Measurements from ENCODE around the gene EEF1AKMT1.
"Not testable (repeated sequence)": the region's sequence is repeated elsewhere in the genome, so short reads cannot be mapped to it uniquely, and the experiment has no call there.

The EEF1AKMT1 gene

DNA sequence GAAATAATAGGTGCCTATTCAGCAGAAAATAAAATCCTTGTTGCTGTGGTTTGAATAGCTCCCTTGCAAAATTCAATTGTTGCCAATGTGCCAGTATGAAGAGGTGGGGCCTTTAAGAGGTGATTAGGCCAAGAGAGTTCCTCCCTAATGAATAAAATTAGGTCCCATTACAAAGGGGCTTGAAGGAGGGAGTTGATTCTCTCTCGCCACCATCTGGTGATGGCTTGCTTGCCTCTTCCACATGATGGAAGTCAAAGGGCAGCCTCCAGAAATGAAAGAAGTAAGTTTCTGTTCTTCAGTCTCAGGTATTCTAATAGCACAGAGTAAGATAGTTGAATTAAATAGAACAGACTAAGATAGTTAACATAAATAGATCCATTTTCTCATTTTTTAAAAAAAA is 3.0 kb upstream of the EEF1AKMT1 start:
- DNase-seq, result no peak

DNA sequence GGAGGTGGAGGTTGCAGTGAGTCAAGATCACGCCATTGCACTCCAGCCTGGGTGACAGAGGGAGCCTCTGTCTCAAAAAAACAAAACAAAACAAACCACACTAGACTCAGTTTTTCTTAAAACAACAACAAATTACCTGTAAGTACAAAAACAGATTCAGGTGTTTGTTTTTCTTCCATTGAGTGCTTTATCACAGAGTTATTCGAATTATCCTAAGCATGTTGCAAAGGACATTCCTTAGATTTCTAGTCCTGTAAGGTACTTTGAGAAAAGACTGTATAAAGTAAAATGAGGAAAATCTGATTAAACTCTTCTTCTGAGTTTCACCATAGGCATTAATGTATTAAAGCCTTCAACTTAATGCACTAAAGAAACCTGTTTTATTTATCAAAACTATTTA is 2.2 kb upstream of the EEF1AKMT1 start:
- DNase-seq, result no peak

GRCh38 chr13:20774746-20775145 is 985 bp upstream of the EEF1AKMT1 start:
- no peak for DNase-seq

- DNase-seq, result no peak
Measured at GRCh38 chr13:20772401-20773131, 1.2 kb downstream of the EEF1AKMT1 start.

DNA sequence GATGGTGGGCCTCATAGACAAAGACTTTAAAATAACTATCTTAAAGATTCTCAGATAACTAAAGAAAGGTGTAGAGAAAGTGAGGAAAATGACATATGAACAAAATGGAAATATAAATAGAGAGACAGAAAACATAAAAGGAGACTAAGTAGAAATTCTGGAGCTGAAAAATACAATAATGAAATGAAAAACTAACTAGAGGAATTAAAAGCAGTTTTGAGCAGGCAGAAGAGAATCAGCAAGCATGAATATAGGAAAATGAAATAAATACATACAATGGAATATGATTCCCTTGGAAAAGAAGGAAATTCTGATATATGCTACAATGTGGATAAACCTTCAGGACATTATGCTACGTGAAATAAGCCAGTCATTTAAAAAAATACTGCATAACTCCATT is 3.9 kb downstream of the EEF1AKMT1 start:
- no peak for DNase-seq

DNA sequence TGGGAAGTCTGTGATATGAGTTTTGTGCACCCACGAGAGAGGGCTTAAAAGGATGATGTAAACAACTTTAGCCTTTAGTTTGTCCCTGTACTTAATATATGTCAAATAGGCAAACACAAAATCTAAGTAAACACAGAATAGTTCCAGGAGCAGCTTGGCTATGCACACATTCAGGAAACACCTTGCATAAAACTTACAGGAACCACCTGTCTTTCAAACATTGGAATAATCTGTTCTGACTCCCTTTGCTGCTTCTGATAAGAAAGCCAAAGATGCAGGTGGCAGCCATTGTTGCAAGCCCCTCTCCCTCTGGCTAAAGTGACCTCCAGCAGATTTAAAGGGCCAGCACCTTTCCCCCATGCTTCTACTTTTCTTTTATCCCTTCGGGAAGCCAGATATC is 4.7 kb downstream of the EEF1AKMT1 start:
- DNase-seq, result no peak

- DNase-seq, result no peak
Measured at GRCh38 chr13:20767309-20767943, 6.3 kb downstream of the EEF1AKMT1 start.

DNA sequence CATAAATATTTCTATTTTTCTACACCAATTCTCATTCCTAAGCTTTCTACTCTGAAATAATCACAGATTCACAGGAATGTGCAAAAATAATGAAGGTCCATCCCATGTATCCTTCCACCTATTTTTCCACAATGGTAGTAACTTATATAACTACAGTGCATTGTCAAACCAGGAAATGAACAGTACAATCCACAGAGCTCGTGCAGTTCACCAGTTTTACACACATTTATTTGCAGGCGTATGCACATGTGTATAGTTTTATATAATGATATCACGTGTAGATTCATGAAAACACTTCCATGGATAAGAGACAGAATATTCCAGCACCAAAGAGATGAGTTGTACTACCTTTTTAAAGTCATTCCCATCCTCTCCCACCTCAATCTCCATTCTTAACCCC is 12.9 kb downstream of the EEF1AKMT1 start:
- no peak for DNase-seq

DNA sequence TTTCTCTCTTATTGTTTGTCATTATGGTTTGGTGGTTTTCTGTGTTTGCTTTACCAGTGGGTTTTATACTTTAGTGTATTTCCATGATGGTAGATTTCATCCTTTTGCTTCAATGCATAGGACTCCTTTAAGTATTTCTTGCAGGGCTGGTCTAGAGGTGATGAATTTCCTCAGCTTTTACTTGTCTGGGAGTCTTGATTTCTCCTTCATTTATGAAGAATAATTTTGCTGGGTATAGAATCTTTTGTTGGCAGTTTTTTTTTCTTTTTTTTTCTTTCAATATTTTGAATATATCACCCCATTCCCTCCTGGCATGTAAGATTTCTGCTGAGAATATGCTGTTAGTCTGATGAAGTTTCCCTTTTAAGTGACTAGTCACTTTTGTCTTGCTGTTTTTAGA is 19.8 kb downstream of the EEF1AKMT1 start:
- no peak for DNase-seq

DNA sequence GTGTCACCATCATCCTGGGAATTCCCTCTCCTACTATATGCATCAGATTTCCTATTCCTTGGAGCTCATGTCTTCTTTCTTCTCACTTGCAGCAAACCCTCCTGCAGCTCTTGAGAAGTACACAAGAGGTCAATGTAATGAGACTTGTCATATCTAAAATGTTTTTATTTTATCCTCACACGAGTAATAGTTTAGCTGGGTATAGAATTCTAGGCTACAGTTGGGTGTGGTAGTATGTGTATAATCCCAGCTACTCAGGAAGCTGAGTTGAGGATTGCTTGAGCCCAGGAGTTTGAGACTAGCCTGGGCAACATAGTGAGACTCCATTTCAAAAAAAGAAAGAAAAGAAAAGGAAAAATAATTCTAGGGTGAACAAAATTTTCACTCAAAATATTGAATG is 24.4 kb downstream of the EEF1AKMT1 start:
- no peak for DNase-seq

- DNase-seq, result not testable (repeated sequence)
Measured at GRCh38 chr13:20743830-20744404, 29.8 kb downstream of the EEF1AKMT1 start.

DNA sequence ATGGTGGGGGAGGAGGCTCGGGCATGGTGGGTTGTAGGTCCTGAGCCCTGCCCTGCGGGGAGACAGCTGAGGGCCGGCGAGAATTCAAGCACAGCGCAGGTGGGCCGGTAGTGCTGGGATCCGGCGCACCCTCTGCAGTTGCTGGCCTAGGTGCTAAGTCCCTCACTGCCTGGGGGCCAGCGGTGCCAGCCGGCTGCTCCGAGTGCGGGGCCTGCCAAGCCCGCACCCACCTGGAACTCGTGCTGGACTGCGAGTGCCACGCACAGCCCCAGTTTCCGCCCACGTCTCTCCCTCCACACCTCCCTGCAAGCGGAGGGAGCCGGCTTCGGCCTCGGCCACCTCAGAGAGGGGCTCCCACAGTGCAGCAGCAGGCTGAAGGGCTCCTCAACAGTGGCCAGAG is 33.7 kb downstream of the EEF1AKMT1 start:
- DNase-seq, result no peak

GRCh38 chr13:20738616-20739015 is 35.1 kb downstream of the EEF1AKMT1 start:
- DNase-seq, result no peak

DNA sequence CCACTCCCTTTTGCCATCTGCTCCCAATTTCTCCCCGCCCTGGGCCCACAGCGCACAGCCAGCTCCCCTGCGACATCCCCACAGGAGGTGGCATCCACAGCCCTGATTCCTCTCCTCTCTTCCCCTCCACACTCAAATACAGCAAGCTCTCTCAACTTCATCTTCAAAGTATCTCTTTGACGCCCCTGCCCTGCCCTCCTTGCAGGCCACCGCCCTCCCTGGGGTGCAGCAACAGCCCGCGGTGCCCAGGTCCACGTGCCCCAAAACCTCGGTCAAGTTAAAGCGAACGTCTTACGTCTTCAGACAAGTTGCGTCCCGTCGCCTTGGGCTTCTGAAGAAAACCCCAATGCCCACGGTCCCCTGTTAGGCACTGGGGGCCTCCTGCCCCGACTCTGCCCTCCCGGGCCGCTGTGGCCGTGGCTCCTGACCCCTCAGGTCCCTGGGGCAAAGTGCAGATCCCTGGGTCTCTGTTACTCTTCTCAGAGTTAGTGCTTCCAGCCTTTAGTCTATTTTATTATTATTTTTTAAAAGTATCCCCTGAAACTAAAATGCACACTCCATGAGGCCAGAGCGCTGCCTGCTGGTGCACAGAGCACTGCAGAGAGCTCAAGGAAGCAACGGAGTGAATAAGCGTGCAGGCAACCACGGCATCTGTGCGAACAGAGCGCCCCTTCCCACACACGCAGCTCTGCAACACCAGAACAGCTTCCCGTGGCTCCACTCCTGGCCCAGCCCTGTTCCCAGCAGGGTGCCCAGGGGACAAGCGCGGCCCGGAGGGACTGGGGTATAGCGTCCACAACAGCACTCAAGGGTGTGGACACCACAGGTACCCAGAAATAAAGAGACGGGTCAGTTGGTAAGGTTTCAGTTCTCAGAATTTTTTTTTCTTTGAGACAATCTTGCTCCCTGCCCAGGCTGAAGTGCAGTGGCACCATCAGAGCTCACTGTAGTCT is 43.9 kb downstream of the EEF1AKMT1 start:
- DNase-seq, result no peak

DNA sequence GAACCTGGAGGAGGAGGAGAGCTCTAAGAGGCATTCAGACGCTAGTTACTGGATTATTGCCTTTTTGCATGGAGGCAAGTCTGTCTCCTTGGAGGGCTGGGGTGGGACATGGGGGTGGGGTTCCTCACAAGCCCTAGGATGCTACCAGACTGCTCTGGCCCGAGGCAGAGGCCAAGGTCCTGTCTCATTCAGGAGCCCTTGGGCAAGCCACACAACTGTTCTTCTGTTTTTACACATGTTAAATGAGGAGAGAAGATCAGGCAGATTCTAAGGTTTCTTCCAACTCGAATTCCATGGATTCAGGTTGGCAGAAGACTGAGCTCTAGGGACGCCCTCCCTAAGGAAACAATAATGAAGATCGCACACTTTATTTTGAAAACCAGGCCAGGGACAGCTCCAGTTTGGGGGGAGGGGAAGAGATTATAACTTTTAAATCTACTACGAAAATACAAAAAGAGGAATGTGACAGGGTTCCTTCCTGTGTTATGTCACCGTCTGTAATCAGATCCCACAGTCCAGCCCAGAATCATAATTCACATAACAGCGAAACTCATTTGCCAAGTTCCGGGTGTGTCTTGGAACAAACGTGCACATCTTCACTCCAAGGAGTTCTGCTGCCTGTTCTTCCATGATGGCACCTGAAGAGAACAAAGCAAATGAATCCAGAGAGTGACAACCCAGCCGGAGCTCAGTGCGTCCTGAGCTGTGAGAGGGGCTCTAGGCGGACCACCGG is 45.0 kb downstream of the EEF1AKMT1 start:
- DNase-seq, result no peak

DNA sequence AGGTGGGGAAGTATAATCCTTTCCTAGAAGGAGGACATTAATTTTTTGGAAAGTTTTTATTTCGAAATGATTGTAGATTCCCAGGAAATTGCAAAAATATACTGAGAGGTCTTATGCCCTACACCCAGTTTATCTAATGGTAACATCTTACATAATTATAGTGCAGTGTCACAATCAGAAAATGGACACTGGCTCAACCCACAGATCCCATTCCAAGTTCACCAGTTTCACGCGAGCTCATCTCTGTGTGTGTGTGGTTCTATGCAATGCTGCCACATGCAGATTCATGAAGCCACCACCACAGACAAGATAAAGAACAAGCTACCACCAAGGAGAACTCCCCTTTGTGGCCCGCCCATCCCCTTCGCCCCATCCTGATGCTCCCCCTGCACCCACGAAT is 45.9 kb downstream of the EEF1AKMT1 start:
- no peak for DNase-seq

DNA sequence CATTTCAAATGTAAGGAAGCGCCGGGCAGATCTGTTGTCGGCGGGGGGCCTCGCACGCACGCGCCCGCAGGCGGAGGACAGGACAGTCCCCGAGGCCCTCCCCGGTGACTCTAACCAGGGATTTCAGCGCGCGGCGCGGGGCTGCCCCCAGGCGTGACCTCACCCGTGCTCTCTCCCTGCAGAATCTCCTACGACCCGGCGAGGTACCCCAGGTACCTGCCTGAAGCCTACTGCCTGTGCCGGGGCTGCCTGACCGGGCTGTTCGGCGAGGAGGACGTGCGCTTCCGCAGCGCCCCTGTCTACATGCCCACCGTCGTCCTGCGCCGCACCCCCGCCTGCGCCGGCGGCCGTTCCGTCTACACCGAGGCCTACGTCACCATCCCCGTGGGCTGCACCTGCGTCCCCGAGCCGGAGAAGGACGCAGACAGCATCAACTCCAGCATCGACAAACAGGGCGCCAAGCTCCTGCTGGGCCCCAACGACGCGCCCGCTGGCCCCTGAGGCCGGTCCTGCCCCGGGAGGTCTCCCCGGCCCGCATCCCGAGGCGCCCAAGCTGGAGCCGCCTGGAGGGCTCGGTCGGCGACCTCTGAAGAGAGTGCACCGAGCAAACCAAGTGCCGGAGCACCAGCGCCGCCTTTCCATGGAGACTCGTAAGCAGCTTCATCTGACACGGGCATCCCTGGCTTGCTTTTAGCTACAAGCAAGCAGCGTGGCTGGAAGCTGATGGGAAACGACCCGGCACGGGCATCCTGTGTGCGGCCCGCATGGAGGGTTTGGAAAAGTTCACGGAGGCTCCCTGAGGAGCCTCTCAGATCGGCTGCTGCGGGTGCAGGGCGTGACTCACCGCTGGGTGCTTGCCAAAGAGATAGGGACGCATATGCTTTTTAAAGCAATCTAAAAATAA is 52.1 kb downstream of the EEF1AKMT1 start:
- DNase-seq, result no peak

- no peak for DNase-seq
Measured at GRCh38 chr13:20721058-20721453, 52.7 kb downstream of the EEF1AKMT1 start.

DNA sequence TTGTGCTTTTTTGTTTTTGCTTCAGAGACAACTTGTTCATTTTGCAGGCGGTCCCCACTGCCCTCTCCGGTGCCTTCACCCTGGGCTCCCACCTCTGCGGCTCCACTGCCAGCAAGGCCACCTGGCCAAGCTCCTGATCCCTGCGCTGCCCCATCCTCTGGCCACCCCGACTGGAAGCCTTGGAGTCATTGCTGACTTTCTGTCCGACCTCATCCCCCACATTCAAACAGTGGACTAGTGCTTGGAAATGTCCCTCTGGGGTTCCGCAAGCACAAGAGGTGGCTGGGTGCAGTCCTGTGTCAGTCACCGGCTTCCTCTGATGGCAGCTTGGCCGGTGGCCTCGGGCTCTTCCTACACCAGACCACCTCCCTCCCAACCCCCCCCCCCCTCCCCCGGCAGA is 53.3 kb downstream of the EEF1AKMT1 start:
- no peak for DNase-seq

- no peak for DNase-seq
Measured at GRCh38 chr13:20719783-20720182, 54.0 kb downstream of the EEF1AKMT1 start.

- no peak for DNase-seq
Measured at GRCh38 chr13:20718958-20719566, 54.7 kb downstream of the EEF1AKMT1 start.

Data from effector CD4-positive, alpha-beta T cell (primary cell).